Uterus (tissue), 2 donors: Measurements from ENCODE around the gene RPL41.

Experiments used
- POLR2A ChIP-seq, 2 donors: fragments of 450-650 bp; IDR thresholded peaks; one replicate each; pipeline ENCODE4 v1.6.1; 2016; ENCODE audit warnings: antibody characterized with exemption in 2 of 2, mild to moderate bottlenecking in 1 of 2, moderate library complexity in 1 of 2
- TF ChIP-seq, protein P1 (sequence below), 4 experiments: fragments of 200-600 bp in 2 of 4; fragments of 450-650 bp in 2 of 4; sonication (generic) in 2 of 4; IDR thresholded peaks; one replicate each; pipeline ENCODE4 v1.5.1; 2016 to 2019; ENCODE audit warnings: antibody characterized with exemption in 4 of 4, mild to moderate bottlenecking in 2 of 4, moderate library complexity in 1 of 4

DNA sequence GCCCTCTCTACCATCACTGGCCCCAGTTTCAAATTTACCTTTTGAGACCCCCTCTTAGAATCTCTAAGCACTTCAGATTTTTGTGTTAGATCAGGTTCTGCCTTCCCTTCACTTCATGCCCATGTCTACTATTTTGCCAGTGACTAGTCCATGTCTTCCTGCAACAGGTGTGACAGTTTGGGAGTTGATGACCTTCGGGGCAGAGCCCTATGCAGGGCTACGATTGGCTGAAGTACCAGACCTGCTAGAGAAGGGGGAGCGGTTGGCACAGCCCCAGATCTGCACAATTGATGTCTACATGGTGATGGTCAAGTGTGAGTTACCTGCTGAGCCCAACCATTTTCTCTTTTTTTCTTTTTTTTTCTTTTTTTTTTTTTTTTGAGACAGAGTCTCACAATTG lies 17.8 kb upstream of the RPL41 start:
- TF ChIP-seq, protein P1, sequence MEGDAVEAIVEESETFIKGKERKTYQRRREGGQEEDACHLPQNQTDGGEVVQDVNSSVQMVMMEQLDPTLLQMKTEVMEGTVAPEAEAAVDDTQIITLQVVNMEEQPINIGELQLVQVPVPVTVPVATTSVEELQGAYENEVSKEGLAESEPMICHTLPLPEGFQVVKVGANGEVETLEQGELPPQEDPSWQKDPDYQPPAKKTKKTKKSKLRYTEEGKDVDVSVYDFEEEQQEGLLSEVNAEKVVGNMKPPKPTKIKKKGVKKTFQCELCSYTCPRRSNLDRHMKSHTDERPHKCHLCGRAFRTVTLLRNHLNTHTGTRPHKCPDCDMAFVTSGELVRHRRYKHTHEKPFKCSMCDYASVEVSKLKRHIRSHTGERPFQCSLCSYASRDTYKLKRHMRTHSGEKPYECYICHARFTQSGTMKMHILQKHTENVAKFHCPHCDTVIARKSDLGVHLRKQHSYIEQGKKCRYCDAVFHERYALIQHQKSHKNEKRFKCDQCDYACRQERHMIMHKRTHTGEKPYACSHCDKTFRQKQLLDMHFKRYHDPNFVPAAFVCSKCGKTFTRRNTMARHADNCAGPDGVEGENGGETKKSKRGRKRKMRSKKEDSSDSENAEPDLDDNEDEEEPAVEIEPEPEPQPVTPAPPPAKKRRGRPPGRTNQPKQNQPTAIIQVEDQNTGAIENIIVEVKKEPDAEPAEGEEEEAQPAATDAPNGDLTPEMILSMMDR (IDR thresholded peaks at IDR 0.05), result no peak
- no peak for TF ChIP-seq POLR2A (IDR thresholded peaks at IDR 0.05)
